GM18861 (cell line): ENCODE data around the gene GPATCH2L.

Experiments
- ATAC-seq: cut with Tn5 transposase; IDR thresholded peaks from one replicate; pipeline ENCODE4 v1.9.1; 2021; ENCODE audit not compliant: unreplicated experiment

Gene GPATCH2L

GRCh38 chr14:76151398-76152332, at the start of gene GPATCH2L:
GPATCH2L (plus strand) TSS chr14:76151922; CDS start chr14:76154364, 2,442 bp downstream.
- ATAC-seq: peak; percentile 69

GRCh38 chr14:76104802-76105355, 46.8 kb upstream of the GPATCH2L start:
- no peak for ATAC-seq

GRCh38 chr14:76106188-76106587, 45.5 kb upstream of the GPATCH2L start:
- no peak for ATAC-seq

- ATAC-seq: no peak
Observed at GRCh38 chr14:76109087-76109880, 42.4 kb upstream of the GPATCH2L start.

DNA sequence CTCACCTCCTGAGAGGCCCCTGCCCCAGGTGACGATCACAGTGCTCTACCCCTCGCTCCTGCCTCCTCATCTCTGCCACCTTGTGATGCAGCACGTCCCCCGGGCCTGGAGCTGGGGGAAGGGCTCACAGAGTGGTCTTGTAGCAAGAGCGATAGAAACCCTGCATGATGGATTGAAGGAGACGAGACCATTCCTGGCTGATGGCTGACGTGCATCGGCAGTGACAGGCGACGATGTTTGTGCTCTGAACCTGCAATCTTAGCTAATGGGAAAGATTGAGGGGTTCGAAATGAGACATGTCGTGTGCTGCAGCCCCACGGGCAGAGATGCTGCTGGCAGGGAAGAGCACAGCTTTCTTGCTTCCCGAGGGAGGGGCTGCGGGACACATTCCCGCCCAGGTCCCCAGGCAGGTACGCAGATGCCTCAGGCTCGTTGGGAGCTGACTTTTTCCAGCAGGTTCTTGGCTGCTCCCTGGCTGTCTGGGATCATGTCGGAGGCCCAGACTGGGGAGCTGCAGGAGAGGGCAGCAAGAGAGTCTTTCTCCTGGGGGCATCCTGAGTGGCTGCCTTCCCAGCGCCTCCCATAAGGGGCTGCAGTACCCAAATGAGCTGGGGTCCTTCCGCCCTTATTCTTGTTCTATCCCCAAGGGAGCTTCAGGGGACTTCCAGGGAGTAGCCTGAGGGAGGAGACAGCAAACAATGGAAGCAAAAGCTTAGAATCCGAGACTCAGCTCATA, 38.7 kb upstream of the GPATCH2L start:
- no peak for ATAC-seq

DNA sequence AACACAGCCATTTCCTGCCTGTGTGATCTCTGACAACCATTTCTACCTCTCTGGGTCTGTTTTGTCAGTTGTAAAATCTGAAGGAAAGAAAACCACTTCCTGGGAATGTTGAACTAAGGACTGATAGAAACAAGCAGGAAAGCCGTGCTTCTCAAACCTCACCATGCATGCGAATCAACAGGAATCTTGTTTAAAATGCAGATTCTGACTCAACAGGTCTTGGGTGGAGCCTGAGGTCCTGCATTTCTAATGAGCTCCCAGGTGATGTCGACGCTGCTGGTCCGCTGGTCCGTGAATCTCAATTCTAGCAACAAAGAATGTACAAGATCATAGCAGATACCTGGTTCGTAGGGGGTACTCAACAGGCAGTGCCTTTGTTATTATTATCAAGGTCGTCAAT, 38.0 kb upstream of the GPATCH2L start:
- no peak for ATAC-seq

DNA sequence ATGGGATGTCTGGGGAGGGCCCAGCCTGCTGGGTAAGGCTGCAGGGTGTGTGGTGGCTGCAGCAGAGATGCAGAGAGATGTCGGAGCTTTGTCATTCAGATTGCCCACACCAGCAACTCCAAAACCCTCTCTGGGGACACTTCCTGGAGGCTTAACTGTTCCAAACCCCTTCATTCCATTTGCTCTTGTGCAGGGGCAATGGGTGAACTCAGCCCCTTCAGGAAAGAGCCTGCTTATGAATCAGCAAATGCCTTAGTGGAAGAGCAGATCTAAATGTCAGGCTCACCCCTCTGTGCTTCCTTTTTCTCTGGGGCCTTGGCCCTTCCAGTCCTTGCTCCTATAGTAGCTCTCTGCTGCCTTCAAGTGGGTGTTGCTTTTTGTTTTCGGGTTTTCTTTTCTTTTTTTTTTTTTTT, 36.7 kb upstream of the GPATCH2L start:
- ATAC-seq: no peak

- ATAC-seq: no peak
Observed at GRCh38 chr14:76117789-76118484, 33.8 kb upstream of the GPATCH2L start.

GRCh38 chr14:76118594-76118993, 33.1 kb upstream of the GPATCH2L start:
- no peak for ATAC-seq

- ATAC-seq: peak; percentile 64
Observed at GRCh38 chr14:76121089-76121748, 30.5 kb upstream of the GPATCH2L start.

- ATAC-seq: no peak
Observed at GRCh38 chr14:76123426-76124225, 28.1 kb upstream of the GPATCH2L start.

GRCh38 chr14:76125511-76125910, 26.2 kb upstream of the GPATCH2L start:
- ATAC-seq: no peak

DNA sequence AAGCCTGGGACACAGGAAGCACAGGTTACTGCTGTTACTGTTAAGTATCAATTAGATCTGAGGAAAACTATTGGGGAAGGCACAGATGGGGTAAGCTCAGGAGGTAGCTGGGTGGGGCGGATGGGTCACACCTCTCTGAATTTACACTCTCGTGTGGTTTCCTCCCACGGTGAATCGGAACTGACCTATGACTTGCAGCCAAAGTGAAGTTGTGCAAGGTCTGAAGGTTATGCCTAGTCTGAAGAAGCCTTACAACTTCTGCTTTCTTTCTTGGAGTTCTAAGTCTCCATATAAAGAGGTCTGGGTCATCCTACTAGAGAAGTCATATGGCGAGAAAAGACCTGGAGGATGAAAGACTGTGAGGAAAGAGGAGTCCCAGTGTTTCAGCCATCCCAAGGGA, 25.6 kb upstream of the GPATCH2L start:
- ATAC-seq: no peak

DNA sequence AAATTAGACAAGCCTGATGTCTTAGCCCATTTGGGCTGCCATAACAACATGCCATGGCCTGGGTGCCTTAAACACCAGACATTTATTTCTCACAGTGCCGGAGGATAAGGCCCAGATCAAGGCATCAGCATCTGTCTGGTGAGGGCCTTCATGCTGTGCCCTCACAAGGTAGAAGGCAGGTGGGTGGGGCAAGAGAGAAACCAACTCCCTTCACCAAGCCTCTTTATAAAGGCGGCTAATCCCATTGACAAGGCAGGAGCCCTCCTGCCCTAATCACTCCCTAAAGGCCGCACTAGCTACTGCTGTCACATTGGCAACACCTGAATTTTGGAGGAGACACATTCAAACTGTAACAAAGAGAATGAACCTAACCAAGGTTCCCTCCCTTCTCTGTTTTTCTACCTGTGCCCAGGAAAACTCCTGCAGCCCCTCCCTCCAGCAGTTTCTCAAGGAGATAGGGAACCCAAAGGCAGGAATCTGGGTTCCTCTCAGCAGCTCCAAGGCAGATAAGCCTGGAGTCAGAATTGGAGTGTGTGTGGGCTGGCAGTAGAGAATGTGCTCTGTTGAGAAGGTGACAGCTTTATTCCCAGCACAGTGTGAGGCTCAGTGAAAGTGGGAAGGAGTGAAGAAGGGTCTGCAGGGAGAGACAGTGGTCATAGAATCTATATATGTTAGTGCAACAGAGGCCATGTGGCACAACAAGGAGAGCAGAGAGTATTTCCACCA, 21.7 kb upstream of the GPATCH2L start:
- no peak for ATAC-seq

DNA sequence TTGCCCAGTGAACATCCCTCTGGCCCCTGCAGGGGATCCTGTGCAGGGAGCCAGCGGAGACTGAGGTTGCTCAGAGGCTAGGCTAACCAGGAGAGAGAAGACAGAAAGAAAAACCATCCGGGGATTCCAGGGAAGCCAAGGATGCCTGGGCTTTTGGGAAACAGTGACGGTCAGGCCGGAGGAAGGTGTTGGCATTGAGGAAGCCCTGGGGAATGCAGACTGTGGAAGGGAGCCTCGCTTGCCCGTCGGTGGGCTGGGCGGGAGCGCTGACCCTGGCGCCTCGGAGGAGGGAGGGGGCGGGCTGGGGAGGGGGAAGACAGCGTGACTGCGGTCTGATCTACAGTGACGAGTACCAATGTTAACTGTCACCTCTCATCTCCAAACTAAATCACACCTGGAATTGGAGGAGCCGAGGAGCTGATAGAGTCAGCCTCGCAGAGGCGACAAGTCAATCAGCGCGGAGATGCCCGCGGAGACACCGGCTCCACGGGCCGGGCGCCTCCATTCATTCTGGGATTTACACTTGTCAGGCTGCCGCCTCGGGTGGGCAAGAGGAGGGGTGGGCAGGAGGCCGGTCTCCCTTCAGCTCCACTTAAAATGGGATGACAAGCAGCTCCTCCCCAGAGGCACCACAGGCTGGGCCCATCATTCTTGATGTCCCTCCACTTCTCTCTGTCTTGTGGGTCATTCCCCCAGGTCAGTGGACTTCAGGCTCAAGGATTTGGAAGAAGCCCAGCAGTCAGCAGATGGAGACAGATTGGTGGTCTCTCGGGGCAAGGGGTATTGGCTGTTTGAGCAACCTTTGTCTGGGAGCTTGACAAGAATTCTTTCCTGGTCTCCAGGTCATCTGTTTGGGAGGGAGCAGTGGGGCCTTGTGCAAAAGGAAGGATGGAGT, 20.4 kb upstream of the GPATCH2L start:
- no peak for ATAC-seq

DNA sequence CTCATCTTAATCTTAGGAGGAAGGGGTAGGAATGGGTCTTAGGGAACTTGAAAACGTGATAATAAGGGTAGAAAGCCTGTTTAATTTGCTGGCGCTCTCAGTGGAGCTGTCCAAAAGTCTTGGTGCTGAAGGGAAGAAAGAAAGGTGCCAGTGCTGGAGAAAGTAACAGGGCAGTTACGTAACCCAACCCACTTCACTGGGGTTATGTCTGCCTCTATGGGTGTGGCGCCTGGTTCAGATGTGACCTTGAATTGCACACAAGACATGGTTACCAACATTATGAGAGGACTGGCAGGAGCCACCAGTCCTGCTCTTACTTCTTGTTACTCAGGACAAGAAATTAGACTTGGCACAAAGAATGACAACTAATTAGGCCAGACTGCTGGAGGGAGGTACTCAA, 18.6 kb upstream of the GPATCH2L start:
- ATAC-seq: no peak

- no peak for ATAC-seq
Observed at GRCh38 chr14:76134231-76134630, 17.5 kb upstream of the GPATCH2L start.
